GM12874 (cell line): Measurements from ENCODE around the gene CPSF7.
A peak's percentile ranks its signal among the peaks of the same experiment; 100 is the strongest.

Experiments used
- CTCF ChIP-seq: IDR thresholded peaks from 2 replicates; pipeline ENCODE4 v1.5.1; 2011; ENCODE audit warnings: low read depth, mild to moderate bottlenecking, control low read depth, low read length, moderate library complexity; ENCODE audit not compliant: insufficient read depth

CPSF7 gene

DNA sequence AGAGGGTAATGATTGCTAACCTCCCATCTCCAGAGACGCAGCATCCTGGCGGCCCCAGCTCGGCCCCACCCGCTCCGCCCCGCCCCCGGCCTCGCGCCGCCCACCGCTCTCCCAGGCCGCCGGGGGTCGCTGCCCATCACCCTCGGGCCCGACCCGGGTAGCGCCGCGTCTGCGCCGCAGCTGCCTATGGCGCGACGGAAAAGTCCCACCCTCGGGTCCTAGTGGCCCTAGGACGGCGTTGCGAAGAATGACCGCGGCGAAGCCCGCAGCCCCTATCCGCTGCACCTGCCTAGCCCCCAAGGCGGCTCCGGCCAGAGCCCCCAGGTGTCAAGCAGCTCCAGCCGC is 457 bp downstream of the CPSF7 start:
- peak; percentile 37; the same call in 1 of the 2 replicates for TF ChIP-seq CTCF

DNA sequence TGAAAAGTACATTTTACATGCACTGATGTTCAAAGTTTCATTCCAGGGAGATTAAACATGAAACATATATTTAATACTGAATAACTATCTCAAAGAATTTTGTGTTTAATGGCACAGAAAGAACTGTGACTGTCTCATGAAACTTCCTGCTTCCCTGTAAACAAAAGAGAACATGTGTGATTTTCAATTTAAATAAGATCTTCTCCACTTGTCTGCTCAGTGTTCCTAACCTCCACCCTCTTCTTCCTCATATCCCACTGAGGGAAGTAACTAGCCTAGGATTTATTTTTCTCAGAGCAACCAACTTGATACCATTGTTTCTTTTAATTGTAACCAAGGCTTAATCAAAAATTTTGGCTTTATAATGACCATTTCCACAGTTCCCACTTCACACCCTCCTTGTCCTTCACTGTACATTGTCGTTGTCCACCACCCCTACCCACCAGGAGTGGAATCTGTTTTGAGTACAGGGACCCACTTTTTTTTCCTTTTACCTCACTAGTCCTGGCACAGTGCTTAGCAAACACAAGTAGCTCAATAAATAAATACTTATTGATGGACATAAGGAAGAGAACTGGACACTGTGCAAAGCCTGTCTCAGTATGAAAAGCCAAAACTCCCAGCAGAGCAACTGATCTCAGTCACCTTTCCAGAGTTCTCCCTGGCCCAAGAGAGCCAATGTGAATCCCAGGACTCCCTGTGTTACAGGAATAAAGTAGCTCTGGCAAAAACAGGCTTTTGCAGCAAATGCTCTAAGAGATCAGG is 4.2 kb downstream of the CPSF7 start:
- no peak for TF ChIP-seq CTCF

DNA sequence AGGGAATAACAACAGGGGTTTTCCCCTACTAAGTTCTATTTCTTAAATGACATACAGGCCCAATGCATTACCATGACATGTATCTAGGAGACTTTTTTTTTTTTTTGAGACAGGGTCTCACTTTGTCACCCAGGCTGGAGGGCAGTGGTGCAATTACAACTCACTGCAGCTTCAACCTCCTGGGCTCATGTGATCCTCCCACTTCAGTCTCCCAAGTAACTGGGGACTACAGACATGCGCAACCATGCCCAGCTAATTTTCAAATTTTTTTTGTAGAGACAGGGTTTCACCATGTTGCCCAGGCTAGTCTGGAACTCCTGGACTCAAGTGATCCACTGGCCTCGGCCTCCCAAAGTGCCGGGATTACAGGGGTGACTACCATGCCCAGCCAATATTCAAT is 7.5 kb downstream of the CPSF7 start:
- no peak for TF ChIP-seq CTCF

DNA sequence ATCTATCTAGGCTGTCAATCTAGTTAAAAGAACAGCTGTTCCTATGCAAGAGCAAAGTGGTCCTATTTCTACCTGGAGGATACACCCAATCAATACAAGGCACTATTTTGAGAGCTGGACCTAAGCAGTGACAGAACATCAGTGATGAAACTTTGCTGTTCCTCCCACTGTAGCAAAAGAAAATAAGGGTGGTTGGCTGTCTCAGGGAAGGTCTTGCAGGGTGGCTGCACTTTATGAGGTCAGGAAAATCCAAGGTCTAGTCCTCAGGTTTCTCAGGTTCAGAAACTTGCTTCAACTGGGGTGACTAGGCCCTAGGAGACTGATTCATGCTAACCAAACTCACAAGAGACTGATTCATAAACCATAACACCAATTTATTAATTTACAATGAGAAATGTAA is 11.6 kb downstream of the CPSF7 start:
- no peak for TF ChIP-seq CTCF

- TF ChIP-seq CTCF = no peak
Observed at GRCh38 chr11:61417670-61418069, 12.1 kb downstream of the CPSF7 start.

- no peak for TF ChIP-seq CTCF
Observed at GRCh38 chr11:61416941-61417340, 12.8 kb downstream of the CPSF7 start.

DNA sequence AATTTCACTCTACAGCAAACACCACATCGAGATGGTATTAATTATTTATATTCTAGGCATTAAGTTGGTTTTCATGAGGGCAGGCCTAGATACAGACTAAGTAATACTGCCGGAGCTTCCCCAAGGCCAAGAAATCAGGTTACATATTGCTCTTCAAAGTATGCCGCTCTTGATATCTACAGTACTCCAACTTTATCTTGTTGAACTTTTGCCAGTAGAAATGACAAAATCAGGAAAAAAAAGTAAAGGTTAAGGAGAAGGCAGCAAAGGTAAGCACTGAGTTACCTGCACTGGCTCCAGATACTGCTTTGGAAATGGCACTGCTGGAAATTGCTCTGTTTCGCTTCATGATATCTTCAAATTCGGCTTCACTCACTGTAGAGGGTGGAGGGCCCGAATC is 14.4 kb downstream of the CPSF7 start:
- TF ChIP-seq CTCF = no peak
